AG08395 (cell line): ENCODE data around the gene NR3C2.

Experiments used
- DNase-seq: peaks from one replicate; pipeline ENCODE4 v3.0.0; 2012; ENCODE audit warnings: mixed read lengths, low spot score

NR3C2 gene

GRCh38 chr4:148441986-148442831 lies at the start of gene NR3C2:
TSS of gene NR3C2 (minus strand) at chr4:148442414.
- peak; percentile 100 for DNase-seq

GRCh38 chr4:148487181-148487580 lies 45.0 kb upstream of the NR3C2 start:
- no peak for DNase-seq

GRCh38 chr4:148481636-148482035 lies 39.4 kb upstream of the NR3C2 start:
- no peak for DNase-seq

GRCh38 chr4:148477276-148477675 lies 35.1 kb upstream of the NR3C2 start:
- no peak for DNase-seq

- no peak for DNase-seq
Measured at GRCh38 chr4:148469938-148470337, 27.7 kb upstream of the NR3C2 start.

GRCh38 chr4:148454835-148455234 lies 12.6 kb upstream of the NR3C2 start:
- DNase-seq = peak; percentile 14

GRCh38 chr4:148453833-148454232 lies 11.6 kb upstream of the NR3C2 start:
- DNase-seq = no peak

- no peak for DNase-seq
Measured at GRCh38 chr4:148452970-148453369, 10.8 kb upstream of the NR3C2 start.

- DNase-seq = no peak
Measured at GRCh38 chr4:148449921-148450320, 7.7 kb upstream of the NR3C2 start.

GRCh38 chr4:148448141-148448540 lies 5.9 kb upstream of the NR3C2 start:
- no peak for DNase-seq

- DNase-seq = no peak
Measured at GRCh38 chr4:148447681-148448080, 5.5 kb upstream of the NR3C2 start.

GRCh38 chr4:148445860-148446330 lies 3.7 kb upstream of the NR3C2 start:
- DNase-seq = no peak

GRCh38 chr4:148445071-148445859 lies 3.1 kb upstream of the NR3C2 start:
- no peak for DNase-seq

GRCh38 chr4:148444296-148445070 lies 2.3 kb upstream of the NR3C2 start:
- no peak for DNase-seq

GRCh38 chr4:148443512-148444295 lies 1.5 kb upstream of the NR3C2 start:
- no peak for DNase-seq

- no peak for DNase-seq
Measured at GRCh38 chr4:148442832-148443511, 758 bp upstream of the NR3C2 start.

GRCh38 chr4:148441624-148441985 lies 609 bp downstream of the NR3C2 start:
- no peak for DNase-seq

- DNase-seq = no peak
Measured at GRCh38 chr4:148438047-148438446, 4.2 kb downstream of the NR3C2 start.

- DNase-seq = no peak
Measured at GRCh38 chr4:148437439-148437838, 4.8 kb downstream of the NR3C2 start.

- DNase-seq = no peak
Measured at GRCh38 chr4:148436512-148436911, 5.7 kb downstream of the NR3C2 start.
